Esophagus muscularis mucosa (tissue), 4 donors: ENCODE measurements around the gene MMP23B. TPM values are rescaled to one million over a fixed set of nuclear protein-coding genes. Genes with fewer than 3 reads are reported as not detected.

ENCODE experiments used
- DNase-seq: peaks from one replicate; pipeline ENCODE4 v3.0.0-alpha.2; 2017; ENCODE audit errors: extremely low spot score
- H3K27ac ChIP-seq, 4 donors: fragments of 200-600 bp; sonication (generic); replicated peaks in 1 of 4; 1 replicate in 3 of 4; 2 replicates in 1 of 4; pipeline ENCODE4 v1.5.1; 2016 to 2019; ENCODE audit warnings: mild to moderate bottlenecking in 1 of 4
- H3K27me3 ChIP-seq, 4 donors: fragments of 200-600 bp; sonication (generic); one replicate each; pipeline versions ENCODE4 v1.5.1 to v1.6.0; 2016 to 2019
- H3K36me3 ChIP-seq, 4 donors: fragments of 200-600 bp; sonication (generic); one replicate each; pipeline ENCODE4 v1.5.1; 2016 to 2019
- H3K4me1 ChIP-seq, 4 donors: fragments of 200-600 bp; sonication (generic); one replicate each; pipeline ENCODE4 v1.5.1; 2016 to 2019
- H3K4me3 ChIP-seq, 4 donors: fragments of 200-600 bp; sonication (generic); 1 replicate in 2 of 4; 2 replicates in 2 of 4; pipeline ENCODE4 v1.5.1; 2016 to 2019; ENCODE audit warnings: mild to moderate bottlenecking in 4 of 4, moderate library complexity in 1 of 4
- H3K9me3 ChIP-seq, 4 donors: fragments of 200-600 bp; sonication (generic); 1 replicate in 3 of 4; 2 replicates in 1 of 4; pipeline ENCODE4 v1.5.1; 2016 to 2019
- CTCF ChIP-seq, 3 experiments: fragments of 200-600 bp in 2 of 3; fragments of 450-650 bp in 1 of 3; sonication (generic) in 2 of 3; IDR thresholded peaks; one replicate each; pipeline ENCODE4 v1.5.1; 2017 to 2019; ENCODE audit warnings: antibody characterized with exemption in 3 of 3, mild to moderate bottlenecking in 2 of 3, moderate library complexity in 1 of 3
- EP300 ChIP-seq: sonication (generic); formaldehyde crosslinking; IDR thresholded peaks from one replicate; pipeline ENCODE4 v1.6.1; 2017; ENCODE audit warnings: antibody characterized with exemption
- POLR2A ChIP-seq: fragments of 450-650 bp; IDR thresholded peaks from one replicate; pipeline ENCODE4 v1.6.1; 2017; ENCODE audit warnings: antibody characterized with exemption, moderate library complexity, mild to moderate bottlenecking, low read depth
- POLR2AphosphoS5 ChIP-seq, 2 donors: sonication (generic); formaldehyde crosslinking; IDR thresholded peaks; one replicate each; pipeline ENCODE4 v1.6.1; 2017; ENCODE audit warnings: antibody characterized with exemption in 2 of 2
- WGBS: methylation state at CpG from one replicate; pipeline ENCODE4 v1.1.5; 2018; 5-methylcytosine and 5-hydroxymethylcytosine counted together
- intact Hi-C: fragments of 100-400 bp; cut with DNase I; formaldehyde crosslinking; loops from one replicate; pipeline ENCODE4 v1.15.1; 2023
- total RNA-seq, 4 donors: library from RNA; depleted of rRNA; stranded (reverse); fragments of >200 nt; gene quantifications; one replicate each; pipeline versions ENCODE4 v1.1.0 to v1.2.1, GENCODE V29; 2016

Gene MMP23B
- total RNA-seq, 4 donors from 2014 or later = 3.2 to 19.5 (median 14.0) TPM

GRCh38 chr1:1625404-1625775, 6.6 kb upstream of the MMP23B start:
- intact Hi-C loops = no loop called here
- H3K27ac ChIP-seq = no peak overlapping the region
- H3K27me3 ChIP-seq = peaks cover 0 to 24% (median 3%) of the 10 kb centered on the region in 4 donors
- H3K4me3 ChIP-seq = no peak overlapping the region
- H3K9me3 ChIP-seq = no peaks in the 10 kb centered on the region
- TF ChIP-seq EP300 = no peak
- TF ChIP-seq CTCF (IDR thresholded peaks at IDR 0.05) = no peak
- no peak for TF ChIP-seq POLR2A
- TF ChIP-seq POLR2AphosphoS5 (IDR thresholded peaks at IDR 0.05) = no peak
- peaks cover 5 to 14% (median 9%) of the 10 kb centered on the region in 4 donors for H3K4me1 ChIP-seq
- DNase-seq = no peak
- H3K36me3 ChIP-seq = peaks cover 14 to 65% (median 47%) of the 10 kb centered on the region in 4 donors
- WGBS = 91% methylated on average over 24 of the region's 28 CpGs

GRCh38 chr1:1625824-1626206, 6.2 kb upstream of the MMP23B start:
- no peak for DNase-seq
- Histone ChIP-seq H3K4me1 (peaks cover 8 to 19% (median 10%) of the 10 kb centered on the region in 4 donors), H3K36me3 (peaks cover 14 to 65% (median 47%) of the 10 kb centered on the region in 4 donors)

GRCh38 chr1:1626207-1627141, 5.5 kb upstream of the MMP23B start:
- peaks cover 14 to 65% (median 47%) of the 10 kb centered on the region in 4 donors for H3K36me3 ChIP-seq
- H3K4me1 ChIP-seq = peaks cover 7 to 23% (median 16%) of the 10 kb centered on the region in 4 donors
- H3K27me3 ChIP-seq = peaks cover 10 to 35% (median 14%) of the 10 kb centered on the region in 4 donors
- WGBS = 95% methylated on average over 23 of the region's 48 CpGs
- no peaks in the 10 kb centered on the region for H3K9me3 ChIP-seq
- intact Hi-C loops = no loop called here
- no peak overlapping the region for H3K4me3 ChIP-seq
- H3K27ac ChIP-seq = no peak overlapping the region
- no peak for TF ChIP-seq EP300
- TF ChIP-seq POLR2AphosphoS5 (IDR thresholded peaks at IDR 0.05) = no peak
- TF ChIP-seq POLR2A = no peak
- TF ChIP-seq CTCF (IDR thresholded peaks at IDR 0.05) = no peak
- DNase-seq = no peak

More at GRCh38 chr1:1625824-1626206, 6.2 kb upstream of the MMP23B start:
- intact Hi-C loops = no loop called here
- WGBS = 92% methylated on average over 8 of the region's 8 CpGs
- no peak overlapping the region for H3K4me3 ChIP-seq
- TF ChIP-seq CTCF (IDR thresholded peaks at IDR 0.05) = no peak
- TF ChIP-seq EP300 = no peak
- TF ChIP-seq POLR2AphosphoS5 (IDR thresholded peaks at IDR 0.05) = no peak
- no peak for TF ChIP-seq POLR2A
- H3K27ac ChIP-seq = no peak overlapping the region
- peaks cover 4 to 29% (median 7%) of the 10 kb centered on the region in 4 donors for H3K27me3 ChIP-seq
- H3K9me3 ChIP-seq = no peaks in the 10 kb centered on the region

GRCh38 chr1:1627261-1627828, 4.6 kb upstream of the MMP23B start:
- intact Hi-C loops = no loop called here
- H3K4me1 ChIP-seq = peaks cover 14 to 26% (median 25%) of the 10 kb centered on the region in 4 donors
- no peak overlapping the region for H3K4me3 ChIP-seq
- peaks cover 14 to 65% (median 47%) of the 10 kb centered on the region in 4 donors for H3K36me3 ChIP-seq
- H3K27ac ChIP-seq = no peak overlapping the region
- H3K27me3 ChIP-seq = peaks cover 10 to 44% (median 22%) of the 10 kb centered on the region in 4 donors
- TF ChIP-seq CTCF (IDR thresholded peaks at IDR 0.05) (no peak), POLR2AphosphoS5 (IDR thresholded peaks at IDR 0.05) (no peak), POLR2A (no peak), EP300 (no peak)
- DNase-seq = no peak
- 73% methylated on average over 27 of the region's 37 CpGs for WGBS
- H3K9me3 ChIP-seq = no peaks in the 10 kb centered on the region
